Loucy (cell line): ENCODE data around the gene TMEM41B.

Experiments
- EZH2phosphoT487 ChIP-seq: fragments of 200-600 bp; IDR thresholded peaks from 2 replicates; pipeline ENCODE4 v1.6.1; 2018; ENCODE audit warnings: antibody characterized with exemption, mild to moderate bottlenecking, moderate library complexity, borderline replicate concordance
- TF ChIP-seq, protein P1 (sequence below): fragments of 200-600 bp; sonication (generic); conservative IDR thresholded peaks from 2 replicates; pipeline ENCODE4 v1.5.1; 2014; ENCODE audit warnings: mild to moderate bottlenecking, antibody characterized with exemption, low read length

DNA sequence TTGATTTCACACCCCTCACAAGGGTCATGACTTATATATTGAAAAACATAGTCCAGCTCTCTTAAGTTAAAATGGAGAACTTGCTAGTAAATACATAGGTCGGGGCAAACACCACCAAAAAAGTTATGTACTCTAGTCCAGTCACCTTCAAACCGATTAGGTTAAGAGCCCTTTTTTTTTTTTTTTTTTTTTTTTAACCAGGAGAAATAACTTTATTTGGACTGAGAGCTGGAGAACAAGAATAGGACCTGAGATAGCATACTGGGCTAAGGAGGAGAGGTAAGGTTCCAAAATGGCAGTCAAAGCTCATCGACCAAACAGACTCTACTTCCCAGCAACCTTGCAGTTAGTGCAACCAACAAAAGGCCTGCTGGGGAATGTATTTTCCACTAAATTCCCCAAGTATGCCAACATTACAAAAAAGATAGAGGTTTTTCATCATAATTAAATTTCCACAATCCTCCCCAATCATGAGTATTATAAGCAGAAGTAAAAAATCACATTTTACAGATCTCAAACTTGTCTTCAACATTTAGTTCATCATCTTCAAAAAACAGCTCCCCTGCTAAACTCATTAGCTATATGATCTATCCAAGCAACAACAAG lies 3.8 kb downstream of the TMEM41B start:
- TF ChIP-seq, protein P1, sequence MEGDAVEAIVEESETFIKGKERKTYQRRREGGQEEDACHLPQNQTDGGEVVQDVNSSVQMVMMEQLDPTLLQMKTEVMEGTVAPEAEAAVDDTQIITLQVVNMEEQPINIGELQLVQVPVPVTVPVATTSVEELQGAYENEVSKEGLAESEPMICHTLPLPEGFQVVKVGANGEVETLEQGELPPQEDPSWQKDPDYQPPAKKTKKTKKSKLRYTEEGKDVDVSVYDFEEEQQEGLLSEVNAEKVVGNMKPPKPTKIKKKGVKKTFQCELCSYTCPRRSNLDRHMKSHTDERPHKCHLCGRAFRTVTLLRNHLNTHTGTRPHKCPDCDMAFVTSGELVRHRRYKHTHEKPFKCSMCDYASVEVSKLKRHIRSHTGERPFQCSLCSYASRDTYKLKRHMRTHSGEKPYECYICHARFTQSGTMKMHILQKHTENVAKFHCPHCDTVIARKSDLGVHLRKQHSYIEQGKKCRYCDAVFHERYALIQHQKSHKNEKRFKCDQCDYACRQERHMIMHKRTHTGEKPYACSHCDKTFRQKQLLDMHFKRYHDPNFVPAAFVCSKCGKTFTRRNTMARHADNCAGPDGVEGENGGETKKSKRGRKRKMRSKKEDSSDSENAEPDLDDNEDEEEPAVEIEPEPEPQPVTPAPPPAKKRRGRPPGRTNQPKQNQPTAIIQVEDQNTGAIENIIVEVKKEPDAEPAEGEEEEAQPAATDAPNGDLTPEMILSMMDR: no peak
- TF ChIP-seq EZH2phosphoT487: no peak
